Esophagus muscularis mucosa (tissue), 4 donors: ENCODE results near the gene INAVA. TPM values are rescaled to one million over a fixed set of nuclear protein-coding genes. Genes with fewer than 3 reads are reported as not detected.

Experiments
- DNase-seq: peaks from one replicate; pipeline ENCODE4 v3.0.0-alpha.2; 2017; ENCODE audit errors: extremely low spot score
- H3K27ac ChIP-seq, 4 donors: fragments of 200-600 bp; sonication (generic); replicated peaks in 1 of 4; 1 replicate in 3 of 4; 2 replicates in 1 of 4; pipeline ENCODE4 v1.5.1; 2016 to 2019; ENCODE audit warnings: mild to moderate bottlenecking in 1 of 4
- H3K27me3 ChIP-seq, 4 donors: fragments of 200-600 bp; sonication (generic); one replicate each; pipeline versions ENCODE4 v1.5.1 to v1.6.0; 2016 to 2019
- H3K36me3 ChIP-seq, 4 donors: fragments of 200-600 bp; sonication (generic); one replicate each; pipeline ENCODE4 v1.5.1; 2016 to 2019
- H3K4me1 ChIP-seq, 4 donors: fragments of 200-600 bp; sonication (generic); one replicate each; pipeline ENCODE4 v1.5.1; 2016 to 2019
- H3K4me3 ChIP-seq, 4 donors: fragments of 200-600 bp; sonication (generic); 1 replicate in 2 of 4; 2 replicates in 2 of 4; pipeline ENCODE4 v1.5.1; 2016 to 2019; ENCODE audit warnings: mild to moderate bottlenecking in 4 of 4, moderate library complexity in 1 of 4
- H3K9me3 ChIP-seq, 4 donors: fragments of 200-600 bp; sonication (generic); 1 replicate in 3 of 4; 2 replicates in 1 of 4; pipeline ENCODE4 v1.5.1; 2016 to 2019
- EP300 ChIP-seq: sonication (generic); formaldehyde crosslinking; IDR thresholded peaks from one replicate; pipeline ENCODE4 v1.6.1; 2017; ENCODE audit warnings: antibody characterized with exemption
- POLR2A ChIP-seq: fragments of 450-650 bp; IDR thresholded peaks from one replicate; pipeline ENCODE4 v1.6.1; 2017; ENCODE audit warnings: antibody characterized with exemption, moderate library complexity, mild to moderate bottlenecking, low read depth
- POLR2AphosphoS5 ChIP-seq, 2 donors: sonication (generic); formaldehyde crosslinking; IDR thresholded peaks; one replicate each; pipeline ENCODE4 v1.6.1; 2017; ENCODE audit warnings: antibody characterized with exemption in 2 of 2
- WGBS: methylation state at CpG from one replicate; pipeline ENCODE4 v1.1.5; 2018; 5-methylcytosine and 5-hydroxymethylcytosine counted together
- intact Hi-C: fragments of 100-400 bp; cut with DNase I; formaldehyde crosslinking; loops from one replicate; pipeline ENCODE4 v1.15.1; 2023
- total RNA-seq, 4 donors: library from RNA; depleted of rRNA; stranded (reverse); fragments of >200 nt; gene quantifications; one replicate each; pipeline versions ENCODE4 v1.1.0 to v1.2.1, GENCODE V29; 2016
- TF ChIP-seq, protein P1 (sequence below), 3 experiments: fragments of 200-600 bp in 2 of 3; fragments of 450-650 bp in 1 of 3; sonication (generic) in 2 of 3; IDR thresholded peaks; one replicate each; pipeline ENCODE4 v1.5.1; 2017 to 2019; ENCODE audit warnings: antibody characterized with exemption in 3 of 3, mild to moderate bottlenecking in 2 of 3, moderate library complexity in 1 of 3

Gene INAVA
- total RNA-seq, 4 donors from 2014 or later = 0.63 TPM; not detected in 3

DNA sequence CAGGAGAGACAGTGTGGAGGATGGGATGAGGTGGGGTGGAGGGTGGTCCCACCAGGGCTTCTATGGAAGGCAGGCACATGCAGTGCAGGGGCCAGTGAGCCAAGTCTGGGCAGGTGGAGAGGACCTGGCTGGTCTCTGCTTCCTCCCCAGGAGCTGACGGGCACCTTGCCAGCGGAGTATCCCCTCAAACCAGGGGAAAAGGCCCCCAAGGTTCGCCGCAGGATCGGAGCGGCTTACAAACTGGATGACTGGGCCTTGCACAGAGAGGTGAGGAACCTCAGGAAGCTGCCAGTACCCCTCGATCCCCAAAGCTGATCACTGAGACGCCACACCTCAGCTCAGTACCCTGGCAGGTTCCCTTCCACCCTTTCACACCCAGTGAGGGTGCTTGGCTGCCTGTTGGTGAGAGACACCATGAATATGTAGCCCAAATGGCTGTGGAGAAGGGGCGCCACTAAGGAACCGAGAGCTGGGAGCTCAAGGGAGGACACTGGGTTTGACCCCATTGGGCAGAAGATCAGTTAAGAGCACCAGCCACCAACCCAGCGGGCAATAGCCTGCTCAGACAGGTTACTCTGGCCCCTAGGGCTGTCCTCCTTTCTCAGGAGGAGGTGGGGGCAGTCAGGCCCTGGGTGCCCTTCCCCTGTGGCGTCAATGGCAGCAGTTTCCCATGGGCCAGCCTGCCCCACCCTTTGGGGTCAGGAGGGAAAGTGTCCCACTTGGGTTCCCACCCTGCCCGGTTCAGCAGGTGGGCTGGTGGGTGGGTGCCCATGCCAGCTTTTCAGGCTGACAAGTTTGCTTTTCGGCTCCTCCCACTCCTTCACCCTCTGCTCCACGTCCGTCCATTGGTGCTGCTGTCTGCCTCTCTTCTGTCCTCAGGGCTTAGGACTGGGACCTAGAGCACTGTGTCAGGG is 5.5 kb downstream of the INAVA start:
- no peaks in the 10 kb centered on the region for H3K36me3 ChIP-seq
- intact Hi-C loops = no loop called here
- WGBS = 92% methylated on average over 13 of the region's 16 CpGs

DNA sequence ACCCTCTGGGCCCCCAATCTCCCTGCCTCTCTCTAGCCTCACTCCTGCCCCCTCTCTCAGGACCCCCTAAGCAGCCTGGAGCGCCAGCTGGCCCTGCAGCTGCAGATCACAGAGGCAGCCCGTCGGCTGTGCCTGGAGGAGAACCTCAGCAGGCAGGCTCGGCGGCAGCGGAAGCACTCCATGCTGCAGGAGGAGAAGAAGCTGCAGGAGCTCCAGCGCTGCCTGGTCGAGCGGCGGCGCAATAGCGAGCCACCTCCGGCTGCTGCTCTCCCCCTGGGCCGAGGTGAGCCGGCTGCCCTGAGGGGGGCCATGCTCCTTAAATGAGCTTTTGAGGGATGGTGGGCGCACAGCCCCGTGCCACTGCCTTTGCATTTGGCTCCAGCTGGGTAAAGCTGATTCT is 6.2 kb downstream of the INAVA start:
- H3K4me3 ChIP-seq = no peak overlapping the region
- H3K4me1 ChIP-seq = no peaks in the 10 kb centered on the region
- H3K27ac ChIP-seq = no peak overlapping the region
- intact Hi-C loops = no loop called here
- WGBS = 85% methylated on average over 5 of the region's 17 CpGs
- DNase-seq = no peak
- TF ChIP-seq POLR2A (no peak), POLR2AphosphoS5 (IDR thresholded peaks at IDR 0.05) (no peak), EP300 (no peak)
- TF ChIP-seq, protein P1, sequence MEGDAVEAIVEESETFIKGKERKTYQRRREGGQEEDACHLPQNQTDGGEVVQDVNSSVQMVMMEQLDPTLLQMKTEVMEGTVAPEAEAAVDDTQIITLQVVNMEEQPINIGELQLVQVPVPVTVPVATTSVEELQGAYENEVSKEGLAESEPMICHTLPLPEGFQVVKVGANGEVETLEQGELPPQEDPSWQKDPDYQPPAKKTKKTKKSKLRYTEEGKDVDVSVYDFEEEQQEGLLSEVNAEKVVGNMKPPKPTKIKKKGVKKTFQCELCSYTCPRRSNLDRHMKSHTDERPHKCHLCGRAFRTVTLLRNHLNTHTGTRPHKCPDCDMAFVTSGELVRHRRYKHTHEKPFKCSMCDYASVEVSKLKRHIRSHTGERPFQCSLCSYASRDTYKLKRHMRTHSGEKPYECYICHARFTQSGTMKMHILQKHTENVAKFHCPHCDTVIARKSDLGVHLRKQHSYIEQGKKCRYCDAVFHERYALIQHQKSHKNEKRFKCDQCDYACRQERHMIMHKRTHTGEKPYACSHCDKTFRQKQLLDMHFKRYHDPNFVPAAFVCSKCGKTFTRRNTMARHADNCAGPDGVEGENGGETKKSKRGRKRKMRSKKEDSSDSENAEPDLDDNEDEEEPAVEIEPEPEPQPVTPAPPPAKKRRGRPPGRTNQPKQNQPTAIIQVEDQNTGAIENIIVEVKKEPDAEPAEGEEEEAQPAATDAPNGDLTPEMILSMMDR (IDR thresholded peaks at IDR 0.05) = no peak
- no peaks in the 10 kb centered on the region for H3K9me3 ChIP-seq
- no peaks in the 10 kb centered on the region for H3K36me3 ChIP-seq
- no peaks in the 10 kb centered on the region for H3K27me3 ChIP-seq

More for the DNA sequence above, 5.5 kb downstream of the INAVA start:
- no peak for DNase-seq
- Histone ChIP-seq H3K27me3 (no peaks in the 10 kb centered on the region), H3K27ac (no peak overlapping the region), H3K4me3 (no peak overlapping the region), H3K4me1 (no peaks in the 10 kb centered on the region), H3K9me3 (no peaks in the 10 kb centered on the region)
- TF ChIP-seq EP300 (no peak), POLR2A (no peak), POLR2AphosphoS5 (IDR thresholded peaks at IDR 0.05) (no peak)
- TF ChIP-seq, protein P1 (IDR thresholded peaks at IDR 0.05) = no peak

DNA sequence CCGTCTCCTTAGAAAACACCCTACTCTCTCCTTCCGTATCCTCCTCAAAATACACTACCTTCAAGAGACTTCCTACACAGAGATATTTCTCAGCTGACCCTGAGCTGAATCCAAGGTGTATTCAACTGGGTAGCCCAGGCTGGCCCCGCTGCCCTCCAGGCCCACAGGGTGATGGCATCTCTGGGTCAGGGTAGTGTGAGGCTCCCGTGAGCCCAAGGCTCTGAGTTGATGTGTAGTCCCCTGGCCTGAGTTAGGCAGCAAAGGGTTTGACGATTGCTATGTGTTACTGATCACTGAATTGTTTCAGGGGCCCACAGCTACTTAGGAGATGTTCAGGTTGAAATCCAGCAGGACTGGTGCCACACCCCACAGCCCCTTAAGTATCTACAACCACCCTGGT is 6.7 kb downstream of the INAVA start:
- H3K9me3 ChIP-seq = no peaks in the 10 kb centered on the region
- H3K4me1 ChIP-seq = no peaks in the 10 kb centered on the region
- H3K27ac ChIP-seq = no peak overlapping the region
- H3K27me3 ChIP-seq = no peaks in the 10 kb centered on the region
- 100% methylated on average over 5 of the region's 5 CpGs for WGBS
- no peaks in the 10 kb centered on the region for H3K36me3 ChIP-seq
- TF ChIP-seq POLR2AphosphoS5 (IDR thresholded peaks at IDR 0.05) (no peak), EP300 (no peak), POLR2A (no peak)
- TF ChIP-seq, protein P1 (IDR thresholded peaks at IDR 0.05) = no peak
- no peak overlapping the region for H3K4me3 ChIP-seq
- intact Hi-C loops = no loop called here
- DNase-seq = no peak

DNA sequence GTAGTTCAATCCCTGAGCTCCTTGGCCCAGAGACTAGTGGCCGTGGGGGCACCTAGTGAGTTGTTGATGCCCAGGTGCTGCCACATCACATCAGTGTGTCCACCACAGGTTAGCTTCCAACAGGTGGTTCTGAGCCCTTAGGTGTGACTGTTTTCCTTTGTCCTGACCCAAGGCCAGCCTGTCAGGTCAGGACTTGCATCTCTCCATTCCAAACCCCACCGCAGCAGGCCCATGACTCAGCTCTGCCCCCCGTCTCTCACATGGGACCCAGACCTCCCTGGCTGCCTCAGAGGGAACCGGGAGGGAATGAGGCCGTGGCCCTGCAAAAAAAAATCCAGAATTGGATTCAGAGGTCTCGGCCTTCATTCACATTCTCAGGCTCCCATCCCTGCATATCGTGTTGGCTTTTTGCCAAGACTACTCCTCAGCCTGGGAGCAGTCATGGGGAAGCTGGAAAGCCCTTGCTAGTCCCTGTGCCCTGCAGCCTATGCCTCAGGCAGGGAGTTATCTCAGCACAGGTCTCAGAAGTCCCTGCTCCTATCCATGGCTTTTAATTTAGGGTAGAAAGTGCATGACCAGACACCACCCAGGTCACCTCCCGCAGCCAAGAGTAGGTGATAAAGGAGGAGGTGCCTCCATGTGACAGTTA is 7.2 kb downstream of the INAVA start:
- WGBS = 71% methylated on average over 7 of the region's 8 CpGs
- no peak overlapping the region for H3K4me3 ChIP-seq
- intact Hi-C loops = no loop called here

More for the DNA sequence above, 7.2 kb downstream of the INAVA start:
- TF ChIP-seq EP300 (no peak), POLR2A (no peak), POLR2AphosphoS5 (IDR thresholded peaks at IDR 0.05) (no peak)
- TF ChIP-seq, protein P1 (IDR thresholded peaks at IDR 0.05) = no peak
- Histone ChIP-seq H3K27ac (no peak overlapping the region), H3K4me1 (no peaks in the 10 kb centered on the region), H3K36me3 (no peaks in the 10 kb centered on the region), H3K9me3 (no peaks in the 10 kb centered on the region), H3K27me3 (no peaks in the 10 kb centered on the region)
- DNase-seq = no peak
